ENCODE measurements around the gene SNAP23.

The SNAP23 gene

DNA sequence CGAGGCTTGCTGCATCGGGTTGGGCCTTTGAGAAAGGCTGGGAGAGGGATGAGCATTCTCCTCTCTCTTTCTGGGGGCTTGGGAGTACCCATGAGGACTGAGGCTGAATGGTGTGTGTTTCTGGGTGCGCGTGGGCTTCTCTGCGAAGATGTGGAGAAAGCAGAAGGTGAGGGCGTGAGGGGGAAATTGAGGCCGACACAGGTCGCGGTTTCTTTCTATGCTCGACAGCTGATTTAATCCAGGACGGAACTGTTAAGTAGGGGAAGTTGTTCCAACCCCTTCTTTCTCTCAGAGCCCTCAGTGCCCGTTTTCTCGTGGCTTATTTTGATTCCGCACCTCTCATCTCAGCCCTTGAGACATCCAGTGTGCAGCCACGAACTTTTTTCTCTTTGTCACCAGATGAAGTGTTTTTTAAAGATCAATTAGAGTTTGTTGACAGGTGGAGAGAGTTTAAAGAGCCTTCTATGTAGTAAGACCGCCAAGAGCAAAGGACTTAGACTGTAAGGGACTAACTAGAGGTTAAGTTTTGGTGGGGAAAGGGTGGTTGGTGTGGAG, 80.7 kb downstream of the SNAP23 start:
- H3F3A ChIP-seq (ENCODE audit: control insufficient read depth, insufficient read depth): peaks cover 12% of the 10 kb centered on the region
- H3K79me2 ChIP-seq (ENCODE audit: control insufficient read depth, low read length): peaks cover 7% of the 10 kb centered on the region
- 0 out of 2 replicates have a peak, but pooled peaks cover 7% of the 10 kb centered on the region for H4K20me1 ChIP-seq (ENCODE audit: control insufficient read depth, insufficient read depth, low read depth, low read length)
- H3K9me3 ChIP-seq (ENCODE audit: control insufficient read depth, insufficient read depth, low read length): no peaks in the 10 kb centered on the region
- no peaks in the 10 kb centered on the region for H3K9me2 ChIP-seq (replicated peaks; ENCODE audit: control insufficient read depth, low read length)
- TF ChIP-seq EZH2phosphoT487 (IDR thresholded peaks at IDR 0.05; ENCODE audit: borderline replicate concordance, low read length): no peak
- TF ChIP-seq, protein P1, sequence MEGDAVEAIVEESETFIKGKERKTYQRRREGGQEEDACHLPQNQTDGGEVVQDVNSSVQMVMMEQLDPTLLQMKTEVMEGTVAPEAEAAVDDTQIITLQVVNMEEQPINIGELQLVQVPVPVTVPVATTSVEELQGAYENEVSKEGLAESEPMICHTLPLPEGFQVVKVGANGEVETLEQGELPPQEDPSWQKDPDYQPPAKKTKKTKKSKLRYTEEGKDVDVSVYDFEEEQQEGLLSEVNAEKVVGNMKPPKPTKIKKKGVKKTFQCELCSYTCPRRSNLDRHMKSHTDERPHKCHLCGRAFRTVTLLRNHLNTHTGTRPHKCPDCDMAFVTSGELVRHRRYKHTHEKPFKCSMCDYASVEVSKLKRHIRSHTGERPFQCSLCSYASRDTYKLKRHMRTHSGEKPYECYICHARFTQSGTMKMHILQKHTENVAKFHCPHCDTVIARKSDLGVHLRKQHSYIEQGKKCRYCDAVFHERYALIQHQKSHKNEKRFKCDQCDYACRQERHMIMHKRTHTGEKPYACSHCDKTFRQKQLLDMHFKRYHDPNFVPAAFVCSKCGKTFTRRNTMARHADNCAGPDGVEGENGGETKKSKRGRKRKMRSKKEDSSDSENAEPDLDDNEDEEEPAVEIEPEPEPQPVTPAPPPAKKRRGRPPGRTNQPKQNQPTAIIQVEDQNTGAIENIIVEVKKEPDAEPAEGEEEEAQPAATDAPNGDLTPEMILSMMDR (IDR thresholded peaks at IDR 0.05; ENCODE audit: low read depth, low read length, poor library complexity, severe bottlenecking): no peak
- no peak overlapping the region for H3K27ac ChIP-seq (ENCODE audit: low read depth, low read length)
- peaks cover 33% of the 10 kb centered on the region for H3K4me1 ChIP-seq (ENCODE audit: control insufficient read depth, low read length)
- H3K27me3 ChIP-seq (ENCODE audit: control insufficient read depth, low read length): peaks cover 9% of the 10 kb centered on the region
- H3K36me3 ChIP-seq (ENCODE audit: control insufficient read depth, low read length): no peaks in the 10 kb centered on the region
- H3K4me2 ChIP-seq (ENCODE audit: low read length): peak overlapping the region; percentile 96
- H3K4me3 ChIP-seq (ENCODE audit: low read length): peak overlapping the region; percentile 89

DNA sequence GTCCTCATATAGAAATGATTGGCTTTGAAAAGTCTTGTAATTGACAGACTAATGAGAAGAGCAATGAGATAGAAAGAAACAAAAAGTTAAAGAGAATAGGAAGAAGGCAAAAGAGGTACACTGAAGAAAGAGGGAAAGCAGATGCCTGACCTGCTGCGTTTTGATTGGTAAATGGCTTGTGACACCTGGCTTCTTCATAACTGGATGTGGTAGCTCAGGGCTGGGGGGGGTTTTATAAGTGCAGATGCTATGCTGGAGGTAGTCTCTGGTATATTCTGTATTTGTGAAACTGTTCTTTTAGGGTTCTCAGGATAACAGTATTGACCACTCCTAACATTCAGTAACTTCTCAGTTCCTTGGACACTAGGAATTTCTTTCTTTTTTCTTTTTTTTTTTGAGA, 81.3 kb downstream of the SNAP23 start:
- no peaks in the 10 kb centered on the region for H3K9me2 ChIP-seq (replicated peaks; ENCODE audit: control insufficient read depth, low read length)
- H3F3A ChIP-seq (ENCODE audit: control insufficient read depth, insufficient read depth): peaks cover 12% of the 10 kb centered on the region
- H3K4me1 ChIP-seq (ENCODE audit: control insufficient read depth, low read length): peaks cover 38% of the 10 kb centered on the region
- H3K79me2 ChIP-seq (ENCODE audit: control insufficient read depth, low read length): peaks cover 7% of the 10 kb centered on the region
- no peaks in the 10 kb centered on the region for H3K36me3 ChIP-seq (ENCODE audit: control insufficient read depth, low read length)
- peak overlapping the region; percentile 89 for H3K4me3 ChIP-seq (ENCODE audit: low read length)
- TF ChIP-seq, protein P1 (IDR thresholded peaks at IDR 0.05; ENCODE audit: low read depth, low read length, poor library complexity, severe bottlenecking): no peak
- no peak for TF ChIP-seq EZH2phosphoT487 (IDR thresholded peaks at IDR 0.05; ENCODE audit: borderline replicate concordance, low read length)
- peak overlapping the region; percentile 96 for H3K4me2 ChIP-seq (ENCODE audit: low read length)
- no peaks in the 10 kb centered on the region for H3K9me3 ChIP-seq (ENCODE audit: control insufficient read depth, insufficient read depth, low read length)
- H4K20me1 ChIP-seq (ENCODE audit: control insufficient read depth, insufficient read depth, low read depth, low read length): 0 out of 2 replicates have a peak, but pooled peaks cover 7% of the 10 kb centered on the region
- H3K27ac ChIP-seq (ENCODE audit: low read depth, low read length): no peak overlapping the region
- peaks cover 9% of the 10 kb centered on the region for H3K27me3 ChIP-seq (ENCODE audit: control insufficient read depth, low read length)

DNA sequence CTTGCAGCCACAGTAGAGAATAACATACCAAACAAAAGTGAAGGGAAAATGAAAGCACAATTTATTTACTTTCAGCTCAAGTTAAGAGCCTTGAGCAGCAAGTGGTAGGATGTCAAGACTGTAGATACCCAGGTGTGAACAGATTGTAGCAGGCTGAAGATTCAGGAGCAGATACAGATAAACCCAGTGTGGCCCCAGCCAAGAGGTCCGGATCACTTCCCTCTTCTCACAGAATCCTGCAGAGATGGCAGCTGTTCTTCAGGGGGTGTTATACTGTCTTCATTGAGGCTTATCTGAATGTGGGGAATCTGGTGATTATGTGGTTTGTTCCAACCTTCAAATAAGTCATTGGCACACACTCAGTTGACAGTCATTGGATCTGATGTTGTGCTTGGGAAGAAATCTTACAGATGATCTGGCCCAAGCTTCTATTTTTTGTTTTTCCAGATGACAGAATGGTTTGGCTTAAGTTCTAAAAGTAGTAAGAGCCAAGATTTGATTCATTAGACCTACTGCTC, 82.1 kb downstream of the SNAP23 start:
- H3K36me3 ChIP-seq (ENCODE audit: control insufficient read depth, low read length): no peaks in the 10 kb centered on the region
- H3K27me3 ChIP-seq (ENCODE audit: control insufficient read depth, low read length): peaks cover 9% of the 10 kb centered on the region
- H3K9me3 ChIP-seq (ENCODE audit: control insufficient read depth, insufficient read depth, low read length): no peaks in the 10 kb centered on the region
- no peaks in the 10 kb centered on the region for H3K9me2 ChIP-seq (replicated peaks; ENCODE audit: control insufficient read depth, low read length)
- H3K4me1 ChIP-seq (ENCODE audit: control insufficient read depth, low read length): peaks cover 43% of the 10 kb centered on the region
- H3K4me3 ChIP-seq (ENCODE audit: low read length): no peak overlapping the region
- H4K20me1 ChIP-seq (ENCODE audit: control insufficient read depth, insufficient read depth, low read depth, low read length): 0 out of 2 replicates have a peak, but pooled peaks cover 7% of the 10 kb centered on the region
- no peak overlapping the region for H3K27ac ChIP-seq (ENCODE audit: low read depth, low read length)
- H3K79me2 ChIP-seq (ENCODE audit: control insufficient read depth, low read length): peaks cover 7% of the 10 kb centered on the region
- no peak overlapping the region for H3K4me2 ChIP-seq (ENCODE audit: low read length)
- H3F3A ChIP-seq (ENCODE audit: control insufficient read depth, insufficient read depth): peaks cover 9% of the 10 kb centered on the region
- TF ChIP-seq EZH2phosphoT487 (IDR thresholded peaks at IDR 0.05; ENCODE audit: borderline replicate concordance, low read length): no peak
- TF ChIP-seq, protein P1 (IDR thresholded peaks at IDR 0.05; ENCODE audit: low read depth, low read length, poor library complexity, severe bottlenecking): no peak
